ENCODE results near the gene DNMT3A.

Gene DNMT3A

DNA sequence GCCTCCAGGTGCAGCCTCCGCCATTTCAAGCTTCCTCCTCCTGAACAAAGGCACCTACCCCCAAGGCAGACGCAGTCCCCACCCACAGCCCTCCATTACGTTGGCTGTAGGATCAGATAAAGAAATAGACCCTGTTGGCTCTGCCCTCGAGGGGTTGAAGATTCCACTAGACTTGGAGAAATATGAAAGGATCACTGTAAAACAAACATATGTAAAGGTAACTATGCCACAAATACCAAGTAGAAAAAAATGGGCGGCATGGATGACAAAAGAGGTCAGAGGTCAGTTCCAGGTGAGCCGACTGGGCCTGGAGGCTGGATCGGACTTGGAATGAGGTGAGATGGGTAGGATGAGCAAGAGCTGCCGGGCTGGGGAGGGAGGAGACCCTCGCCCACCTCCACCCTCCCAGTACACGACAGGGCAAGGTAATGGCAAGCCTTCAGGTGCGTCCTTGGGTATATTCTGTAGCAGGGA lies 88.5 kb downstream of the DNMT3A start:
- no peak for DNase-seq

DNA sequence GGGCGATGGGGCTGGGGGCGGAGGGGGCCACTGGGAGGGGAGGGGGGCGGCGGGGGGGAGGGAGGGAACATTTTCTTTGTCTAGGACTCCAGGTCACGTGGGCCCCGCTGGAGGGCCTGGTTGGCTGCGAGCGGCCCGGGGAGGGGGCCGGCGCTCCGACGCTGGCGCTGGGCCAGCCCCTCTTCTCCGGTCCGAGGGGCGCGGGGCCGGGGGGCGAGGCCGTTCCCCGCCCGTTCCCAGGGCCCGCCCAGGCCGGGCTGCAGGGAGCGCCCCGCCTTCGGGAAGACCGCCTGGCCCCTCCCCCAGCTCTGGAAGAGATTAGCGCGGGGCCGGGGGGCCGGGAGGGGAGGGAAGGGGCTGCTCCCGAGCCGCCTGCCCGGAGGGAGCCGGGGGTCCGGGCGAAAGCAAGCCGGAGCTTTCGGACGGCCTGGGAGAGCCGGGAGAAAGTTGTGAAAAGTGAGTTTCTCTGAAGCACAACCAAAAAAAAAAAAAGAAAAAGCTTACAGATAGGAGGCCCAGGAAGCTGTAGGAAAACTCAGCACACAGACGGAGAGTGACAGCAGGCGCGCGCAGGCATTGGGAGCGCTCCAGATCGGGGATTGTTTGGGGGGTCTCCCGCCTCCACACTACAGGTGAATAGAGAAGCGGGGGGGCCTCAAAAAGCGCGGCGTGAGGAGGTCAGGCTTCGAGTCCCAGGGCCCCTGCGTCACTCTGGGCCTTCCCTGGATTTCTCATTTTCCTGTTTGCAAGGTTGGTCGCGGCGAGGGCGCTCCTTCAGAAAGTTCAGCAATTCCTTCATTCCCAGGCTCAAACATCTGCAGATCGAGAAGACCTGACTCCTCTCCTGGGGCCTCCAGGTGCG lies 89.2 kb downstream of the DNMT3A start:
- peak; percentile 19 to 52 (median 28) for DNase-seq

DNA sequence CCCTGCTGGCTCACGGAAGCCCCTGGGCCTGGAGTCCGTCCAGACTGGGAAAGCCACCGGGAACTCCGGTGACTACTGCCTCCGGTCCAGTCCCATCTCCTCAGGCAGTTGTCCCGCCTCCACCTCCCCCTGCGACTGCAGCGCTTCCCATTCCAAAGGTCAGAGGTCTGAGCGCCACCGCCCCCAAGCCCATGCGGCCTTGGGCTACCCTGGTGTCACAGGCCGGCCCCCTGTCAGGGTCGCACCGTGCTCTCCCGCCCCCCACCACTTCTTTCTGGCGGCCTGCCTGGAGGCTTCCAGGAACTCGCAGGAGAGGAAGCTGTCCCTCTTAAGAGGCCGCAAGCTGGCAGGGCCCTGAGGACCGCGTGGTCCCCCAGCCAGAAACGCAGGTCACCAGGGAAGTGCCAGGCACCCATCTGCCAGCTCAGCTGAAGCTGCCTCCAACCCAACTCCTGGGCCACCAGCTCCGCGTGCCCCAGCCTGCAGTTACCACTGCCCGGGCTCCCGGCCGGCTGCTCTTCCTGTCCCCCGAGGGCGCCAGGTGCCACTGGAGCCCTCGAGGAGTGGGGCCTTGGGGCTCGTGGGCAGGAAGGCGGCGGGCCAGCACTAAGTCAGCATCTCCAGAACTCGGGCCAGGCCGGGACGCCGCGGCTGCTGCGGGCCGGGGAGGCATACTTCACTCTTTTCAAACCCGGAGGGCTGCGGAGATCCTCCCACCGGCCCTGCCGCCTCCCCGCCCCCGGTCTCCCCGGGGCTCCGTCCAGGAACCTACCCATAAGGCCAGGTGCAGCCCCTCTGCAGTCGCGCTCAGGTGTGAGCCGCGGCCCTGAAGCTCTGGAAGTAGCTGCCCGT lies 90.1 kb downstream of the DNMT3A start:
- DNase-seq = peak in 2 of 4 experiments; percentile 20 to 52

DNA sequence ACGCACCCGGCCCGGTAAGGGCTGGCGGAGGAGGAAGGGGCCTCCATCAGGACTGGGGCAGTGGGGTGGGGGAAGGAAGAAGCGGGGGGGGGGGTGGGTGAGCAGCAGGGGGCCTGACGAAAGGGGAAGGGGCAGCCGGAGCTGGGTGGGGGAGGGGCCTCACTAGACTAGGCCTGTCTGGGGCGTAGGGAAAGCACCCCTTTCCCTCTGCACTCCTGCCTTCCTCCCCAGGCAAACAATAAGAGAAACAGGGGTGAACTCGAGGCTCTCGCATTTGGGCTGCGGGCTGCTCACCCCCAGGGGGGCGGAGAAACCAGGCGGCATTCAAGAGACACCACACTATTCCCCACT lies 90.7 kb downstream of the DNMT3A start:
- DNase-seq = no peak

DNA sequence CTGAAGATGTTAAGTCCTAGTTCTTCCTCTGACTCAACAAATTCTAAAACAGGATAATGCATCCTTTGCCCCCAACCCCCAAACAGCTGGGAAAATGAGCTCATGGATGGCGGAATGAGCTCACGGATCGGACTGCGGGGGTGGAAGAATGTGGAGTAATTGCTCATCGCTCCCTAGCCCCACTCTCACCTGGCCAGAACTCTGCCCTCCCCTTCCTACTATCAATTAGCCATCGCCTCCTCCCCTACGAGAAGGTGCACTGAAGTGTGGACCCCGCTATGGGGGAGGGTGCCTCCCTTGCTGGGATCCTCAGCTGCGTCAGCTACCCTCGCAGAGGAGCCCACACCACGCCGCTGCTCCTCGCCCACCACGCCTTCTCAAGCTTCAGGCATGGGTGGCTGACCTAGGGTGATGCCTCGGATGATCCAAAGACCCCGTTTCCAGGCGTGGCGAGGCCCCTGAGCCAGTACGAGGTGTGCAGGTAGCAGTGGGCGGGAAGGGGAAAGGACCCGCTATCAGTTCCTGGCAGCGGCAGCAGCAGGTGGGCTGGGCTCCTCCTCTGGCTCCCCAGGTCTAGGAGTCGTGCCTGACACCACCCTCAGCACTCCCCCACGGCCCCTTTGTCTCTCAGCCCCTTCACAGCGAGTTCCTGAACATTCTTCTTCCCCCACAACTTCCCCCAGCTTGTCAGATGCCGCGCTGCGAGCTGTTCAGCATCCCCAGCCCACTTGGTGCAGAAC lies 91.2 kb downstream of the DNMT3A start:
- DNase-seq = no peak

DNA sequence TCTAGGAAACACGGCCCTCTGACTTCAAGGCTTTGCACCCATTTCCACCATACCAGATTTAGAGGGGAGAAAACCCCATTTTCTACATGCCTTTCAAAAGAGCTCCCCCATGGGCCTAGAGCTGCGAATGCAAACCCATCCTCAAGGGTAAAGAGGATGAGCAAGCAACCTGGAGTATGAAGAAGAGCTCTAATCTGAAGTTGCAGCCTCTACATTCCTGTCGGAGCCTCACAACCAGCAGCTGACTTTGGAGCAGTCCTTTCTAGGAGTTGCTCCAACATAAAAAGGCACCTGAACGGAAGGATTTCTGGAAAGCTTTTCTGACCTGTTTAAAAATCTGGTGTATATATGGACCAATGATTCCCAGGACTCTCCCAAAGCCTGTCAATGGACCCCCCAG lies 91.9 kb downstream of the DNMT3A start:
- DNase-seq = no peak

DNA sequence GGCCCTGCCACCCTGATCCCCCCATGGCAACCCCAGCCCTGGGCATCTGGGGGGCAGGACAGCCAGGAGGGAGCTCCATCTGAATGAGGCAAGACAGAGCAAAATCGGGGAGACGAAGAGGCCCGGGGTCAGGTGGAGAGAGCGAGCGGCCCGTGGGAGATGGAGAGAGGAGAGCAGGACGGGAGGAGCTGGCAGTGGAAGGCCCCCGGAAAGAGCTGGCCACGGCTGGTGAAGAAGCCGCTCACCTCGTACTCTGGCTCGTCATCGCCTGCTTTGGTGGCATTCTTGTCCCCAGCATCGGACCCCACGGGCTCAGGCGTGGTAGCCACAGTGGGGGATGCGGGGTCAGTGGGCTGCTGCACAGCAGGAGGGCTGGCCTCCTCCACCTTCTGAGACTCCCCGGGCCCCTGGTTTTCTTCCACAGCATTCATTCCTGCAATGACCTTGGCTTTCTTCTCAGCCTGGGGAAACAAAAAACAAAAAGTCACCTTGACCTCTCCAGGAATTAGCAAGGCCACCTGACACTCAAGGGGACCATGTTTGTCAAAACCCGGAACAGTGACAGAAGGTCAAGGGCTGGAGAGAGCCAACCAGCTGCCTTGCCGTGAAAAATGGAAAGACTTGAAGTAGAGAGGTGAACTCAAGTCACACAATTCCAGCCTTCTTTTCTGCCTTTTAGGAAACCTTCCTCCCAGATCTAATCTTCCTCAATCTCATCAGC lies 93.8 kb downstream of the DNMT3A start:
- no peak for DNase-seq

DNA sequence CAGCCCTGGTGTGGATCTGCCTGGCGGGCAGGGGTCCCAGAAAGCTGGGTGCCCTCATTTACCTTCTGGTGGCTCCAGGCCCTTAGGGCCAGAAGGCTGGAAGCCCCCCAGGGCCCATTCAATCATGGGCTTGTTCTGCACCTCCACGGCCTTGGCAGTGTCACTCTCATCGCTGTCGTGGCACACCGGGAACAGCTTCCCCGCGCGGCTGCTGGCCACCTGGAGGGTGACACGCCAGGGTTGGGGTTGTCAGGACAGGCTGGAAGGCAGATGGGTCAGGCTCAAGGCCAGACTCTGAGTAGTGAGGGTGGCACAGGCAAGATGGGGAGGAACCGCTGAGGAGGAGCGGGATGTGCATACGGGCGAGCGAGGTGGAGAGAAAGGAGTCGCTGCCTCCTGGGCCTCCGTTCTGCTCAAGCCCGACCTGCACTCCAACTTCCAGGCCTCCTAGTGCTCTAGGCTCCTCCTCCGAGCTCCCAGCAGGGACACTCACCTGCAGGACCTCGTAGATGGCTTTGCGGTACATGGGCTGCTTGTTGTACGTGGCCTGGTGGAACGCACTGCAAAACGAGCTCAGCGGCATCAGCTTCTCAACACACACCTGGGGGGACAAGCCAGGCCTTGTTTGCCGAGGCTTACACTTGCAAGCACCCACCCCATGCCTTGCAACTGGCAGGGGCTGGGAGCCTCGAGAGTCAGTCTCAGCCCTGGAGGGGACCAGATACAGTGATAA lies 95.0 kb downstream of the DNMT3A start:
- DNase-seq = no peak

DNA sequence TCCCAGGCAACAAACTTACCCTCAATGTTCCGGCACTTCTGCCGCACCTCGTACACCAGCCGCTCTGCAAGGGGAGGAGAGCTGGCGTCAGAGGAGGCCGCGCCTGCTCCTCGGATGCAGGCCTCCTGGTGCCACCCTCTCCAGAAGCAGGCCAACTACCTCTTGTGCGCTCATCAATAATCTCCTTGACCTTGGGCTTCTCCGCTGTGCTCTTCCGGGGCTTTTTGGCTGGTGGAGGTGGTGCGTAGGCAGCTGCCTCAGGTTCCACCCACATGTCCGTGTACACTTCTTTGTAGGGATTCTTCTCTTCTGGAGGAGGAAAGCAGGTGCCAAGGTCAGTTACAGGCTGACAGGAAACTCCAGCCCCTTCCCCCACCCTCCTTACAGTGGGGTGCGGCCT lies 95.7 kb downstream of the DNMT3A start:
- no peak for DNase-seq

DNA sequence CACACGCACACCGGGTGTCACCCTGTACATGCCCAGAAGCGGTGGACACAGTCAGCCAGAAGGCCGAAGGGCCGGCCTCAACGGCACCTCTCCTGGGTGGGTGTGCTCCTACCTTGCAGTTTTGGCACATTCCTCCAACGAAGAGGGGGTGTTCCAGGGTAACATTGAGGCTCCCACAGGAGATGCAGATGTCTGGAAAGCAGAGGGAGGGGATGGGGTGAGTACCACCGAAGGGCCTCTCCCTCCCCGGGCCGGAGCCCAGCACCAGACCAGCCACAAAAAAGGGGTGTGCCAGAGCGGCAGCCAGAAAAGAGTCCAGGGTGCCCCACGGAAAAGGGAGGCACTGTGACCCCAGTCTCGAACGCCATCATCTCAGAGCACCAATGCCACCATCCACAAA lies 96.6 kb downstream of the DNMT3A start:
- DNase-seq = no peak

DNA sequence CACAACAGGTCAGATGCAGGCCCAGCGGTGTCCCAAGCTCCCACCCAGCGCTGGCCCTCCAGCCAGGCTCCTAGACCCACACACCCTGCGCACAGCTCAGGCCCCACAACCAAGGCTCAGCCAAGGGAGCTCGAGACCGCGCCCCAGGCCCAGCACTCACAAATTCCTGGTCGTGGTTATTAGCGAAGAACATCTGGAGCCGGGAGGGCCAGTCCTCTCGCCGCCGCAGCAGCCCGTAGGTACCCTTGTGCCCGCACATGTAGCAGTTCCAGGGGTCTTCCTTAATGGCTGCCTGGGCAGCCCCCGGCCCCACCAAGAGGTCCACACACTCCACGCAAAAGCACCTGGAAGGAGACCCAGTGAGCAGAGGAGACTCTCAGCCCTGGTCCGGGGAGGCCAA lies 97.7 kb downstream of the DNMT3A start:
- DNase-seq = no peak

DNA sequence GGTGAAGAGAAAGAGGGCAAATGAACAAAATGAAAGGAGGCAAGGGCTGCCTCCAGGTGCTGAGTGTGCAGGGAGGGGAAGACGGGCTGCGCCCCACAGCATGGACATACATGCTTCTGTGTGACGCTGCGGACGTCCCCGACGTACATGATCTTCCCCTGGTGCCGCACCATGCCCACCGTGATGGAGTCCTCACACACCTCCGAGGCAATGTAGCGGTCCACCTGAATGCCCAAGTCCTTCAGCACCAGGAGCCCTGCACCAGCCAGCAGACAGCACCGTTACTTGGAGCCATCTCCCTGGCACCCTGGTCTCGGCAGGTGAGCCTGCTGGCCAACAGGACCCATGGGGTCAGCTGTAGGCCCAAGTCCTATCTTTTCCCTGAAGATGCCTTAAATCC lies 100.3 kb downstream of the DNMT3A start:
- no peak for DNase-seq

DNA sequence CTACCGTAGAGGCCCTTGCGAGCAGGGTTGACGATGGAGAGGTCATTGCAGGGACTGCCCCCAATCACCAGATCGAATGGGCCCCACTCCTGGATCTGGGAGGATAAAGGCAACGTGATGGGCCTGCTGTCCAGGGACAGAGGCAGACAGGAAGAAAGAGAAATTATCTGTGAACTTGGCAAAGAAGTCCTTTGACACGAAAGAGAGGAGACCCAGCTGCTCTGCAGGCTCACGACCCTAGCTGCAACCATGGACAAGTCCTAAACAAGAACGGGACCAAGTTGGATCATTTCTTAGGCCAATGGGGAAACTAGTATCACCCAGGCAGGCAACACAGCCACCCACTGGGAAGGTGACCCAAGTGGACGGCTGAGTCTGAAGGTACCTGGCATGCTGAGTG lies 101.1 kb downstream of the DNMT3A start:
- no peak for DNase-seq

DNA sequence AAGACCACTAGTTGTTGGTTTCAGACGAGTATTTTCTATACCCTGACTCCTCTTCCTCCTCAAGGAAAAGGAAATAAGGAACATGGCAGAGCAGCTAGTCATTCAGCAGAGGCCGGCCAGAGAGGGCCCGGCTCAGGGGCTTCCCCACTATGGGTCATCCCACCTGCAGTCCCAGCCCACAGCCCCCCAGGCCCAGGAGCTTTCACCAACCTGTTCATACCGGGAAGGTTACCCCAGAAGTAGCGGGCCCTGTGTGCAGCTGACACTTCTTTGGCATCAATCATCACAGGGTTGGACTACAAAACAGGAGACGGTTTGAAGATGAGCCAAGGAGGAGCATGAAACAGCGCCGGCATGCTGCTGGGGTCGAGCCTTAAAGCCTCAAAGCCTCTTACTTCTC lies 102.8 kb downstream of the DNMT3A start:
- no peak for DNase-seq

DNA sequence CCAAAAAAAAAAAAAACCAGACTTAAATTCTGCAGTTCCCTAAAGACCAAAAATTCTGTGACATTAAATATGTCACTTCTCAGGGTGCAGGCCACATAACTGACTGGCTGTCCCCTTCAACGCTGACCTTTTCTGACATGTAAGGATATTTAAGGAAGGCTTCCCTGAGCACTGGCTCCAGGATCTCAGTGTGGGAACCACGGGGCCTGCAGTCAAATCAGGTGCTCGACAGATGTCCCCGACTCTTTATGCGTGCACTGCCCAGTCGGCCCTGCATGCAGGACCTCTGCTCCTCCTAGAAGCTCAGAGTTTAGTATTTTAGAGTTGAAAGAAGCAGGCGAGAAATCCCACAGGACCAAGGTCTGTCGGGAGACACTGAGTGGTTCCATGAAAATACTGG lies 104.0 kb downstream of the DNMT3A start:
- DNase-seq = no peak

DNA sequence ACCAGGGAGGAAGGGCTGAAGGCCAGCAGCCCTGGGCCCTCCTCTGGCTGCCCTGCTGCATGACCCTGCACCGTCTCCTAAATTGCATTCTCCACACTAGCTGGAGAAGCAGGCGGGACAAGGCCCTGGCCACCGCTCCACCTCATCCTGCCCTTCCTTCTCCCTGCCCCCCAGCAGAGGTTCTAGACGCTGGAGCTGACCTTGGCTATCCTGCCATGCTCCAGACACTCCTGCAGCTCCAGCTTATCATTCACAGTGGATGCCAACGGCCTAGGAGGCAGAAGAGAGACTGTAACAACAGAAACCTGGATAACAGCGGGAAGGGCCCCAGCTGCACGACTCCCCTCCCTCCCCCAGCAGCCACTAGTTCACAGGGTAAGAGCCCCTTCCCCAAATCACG lies 105.0 kb downstream of the DNMT3A start:
- no peak for DNase-seq

DNA sequence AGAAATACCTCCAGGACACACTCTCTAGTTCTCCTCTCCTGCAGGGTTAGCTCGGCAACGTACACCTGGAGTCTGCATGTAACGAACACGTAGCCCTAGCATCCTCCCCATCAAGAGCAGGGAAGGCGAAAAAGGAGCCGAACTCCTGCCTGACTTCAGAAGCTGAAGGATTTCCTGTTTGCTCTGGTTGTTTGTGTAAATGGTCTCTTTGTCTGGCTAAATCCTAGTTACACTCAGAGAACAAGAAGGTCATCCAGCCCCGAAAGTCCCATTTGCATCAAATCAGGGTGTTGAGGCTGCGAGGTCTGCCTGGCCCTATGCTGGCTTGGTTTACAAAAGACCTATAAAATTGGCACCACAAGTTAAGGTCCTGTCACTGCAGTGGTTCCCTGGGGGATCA lies 107.0 kb downstream of the DNMT3A start:
- no peak for DNase-seq

DNA sequence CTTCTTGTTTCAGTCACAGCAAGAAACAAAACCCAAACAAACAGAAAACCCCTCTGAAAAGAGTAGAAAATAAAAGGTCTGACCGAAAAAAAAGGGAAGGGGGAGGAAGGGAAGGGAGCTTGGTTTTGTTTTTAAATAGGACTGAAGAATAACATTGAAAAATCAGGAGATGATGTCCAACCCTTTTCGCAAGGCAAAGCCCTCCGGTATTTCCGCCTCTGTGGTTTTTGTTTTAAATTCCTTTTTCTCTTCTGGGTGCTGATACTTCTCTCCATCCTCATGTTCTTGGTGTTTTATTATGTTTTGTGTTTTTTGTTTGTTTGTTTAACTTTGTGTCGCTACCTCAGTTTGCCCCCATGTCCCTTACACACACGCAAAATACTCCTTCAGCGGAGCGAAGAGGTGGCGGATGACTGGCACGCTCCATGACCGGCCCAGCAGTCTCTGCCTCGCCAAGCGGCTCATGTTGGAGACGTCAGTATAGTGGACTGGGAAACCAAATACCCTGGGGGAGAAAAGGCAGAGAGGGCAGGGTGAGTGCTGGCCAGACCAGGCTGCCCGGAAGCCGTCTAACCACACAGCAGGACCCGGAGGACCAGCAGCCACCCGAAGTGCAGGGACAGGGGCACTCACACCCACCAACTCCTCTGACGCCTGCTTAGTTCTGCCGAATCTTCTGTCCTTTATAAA lies 107.7 kb downstream of the DNMT3A start:
- no peak for DNase-seq

DNA sequence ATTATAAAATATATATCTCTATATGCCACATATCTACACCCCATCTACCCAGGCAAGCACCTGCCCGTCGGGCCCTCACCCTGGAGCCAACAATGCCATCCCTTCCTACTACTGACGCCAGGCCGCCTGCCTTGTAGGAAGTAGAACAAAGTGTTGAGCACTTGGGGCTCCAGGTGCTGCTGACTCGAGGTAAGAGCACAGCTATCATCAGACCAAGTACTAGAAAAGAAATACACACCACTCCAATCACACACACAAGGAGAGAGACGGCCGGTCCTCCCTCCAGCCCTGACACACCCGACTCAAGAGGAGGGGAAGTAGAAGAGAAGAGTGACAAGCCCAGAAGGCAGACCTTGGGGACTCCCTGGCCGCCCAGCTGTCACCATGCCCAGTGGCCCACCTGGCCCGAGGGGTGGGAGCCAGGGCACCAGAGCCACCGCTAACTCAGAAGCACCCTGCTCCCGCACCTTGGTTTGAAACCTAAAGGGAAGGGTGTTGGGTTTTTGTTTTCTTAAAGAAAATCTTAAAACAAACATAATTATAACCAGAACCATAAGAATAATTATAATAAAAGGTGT lies 109.4 kb downstream of the DNMT3A start:
- DNase-seq = no peak

DNA sequence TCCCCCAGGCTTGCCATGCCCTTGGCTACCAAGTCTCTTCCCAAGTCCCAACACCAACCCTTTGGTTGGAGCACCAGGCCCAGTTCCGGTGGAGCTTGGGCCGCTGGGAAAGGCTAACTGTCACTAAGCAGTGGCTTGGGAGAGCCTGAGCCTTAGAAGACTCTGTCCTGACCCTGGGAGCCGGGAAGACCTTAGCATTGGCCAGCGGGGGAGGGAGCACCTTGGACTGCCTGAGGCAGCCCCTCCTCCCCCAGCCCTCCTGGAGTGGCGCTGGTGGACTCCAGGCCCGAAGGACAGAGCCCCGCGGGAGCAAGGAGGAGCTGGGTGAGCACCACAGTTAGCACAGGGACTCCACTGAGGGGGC lies 110.8 kb downstream of the DNMT3A start:
- no peak for DNase-seq
